Lower leg skin (tissue), 4 donors: ENCODE measurements around the gene CFL2. TPM values are rescaled to one million over a fixed set of nuclear protein-coding genes. Genes with fewer than 3 reads are reported as not detected.

Experiments used
- DNase-seq, 2 donors: peaks; one replicate each; pipeline ENCODE4 v3.0.0-alpha.2; 2019; ENCODE audit warnings: low spot score in 2 of 2
- H3K4me3 ChIP-seq: fragments of 200-600 bp; sonication (generic); 2 replicates; pipeline ENCODE4 v1.5.1; 2017; ENCODE audit warnings: mild to moderate bottlenecking, low read depth; ENCODE audit not compliant: poor library complexity, severe bottlenecking
- POLR2A ChIP-seq, 2 donors: fragments of 450-650 bp; IDR thresholded peaks; one replicate each; pipeline ENCODE4 v1.6.1; 2016 to 2017; ENCODE audit warnings: antibody characterized with exemption in 2 of 2, mild to moderate bottlenecking in 1 of 2, moderate library complexity in 1 of 2
- WGBS, 2 donors: methylation state at CpG; one replicate each; pipeline ENCODE4 v1.1.5; 2018; 5-methylcytosine and 5-hydroxymethylcytosine counted together
- intact Hi-C: fragments of 100-400 bp; cut with DNase I; formaldehyde crosslinking; loops from one replicate; pipeline ENCODE4 v1.15.0; 2023; ENCODE audit warnings: low total_unique reads
- total RNA-seq, 4 donors: library from RNA; depleted of rRNA; stranded (reverse); fragments of >200 nt; gene quantifications; one replicate each; pipeline ENCODE4 v1.1.0, GENCODE V29; 2016
- TF ChIP-seq, protein P1 (sequence below), 3 donors: fragments of 450-650 bp; IDR thresholded peaks; one replicate each; pipeline ENCODE4 v1.5.1; 2016; ENCODE audit warnings: antibody characterized with exemption in 3 of 3, mild to moderate bottlenecking in 3 of 3, moderate library complexity in 2 of 3

The CFL2 gene
- total RNA-seq, 4 donors from 2014 or later: 5.7 to 16.4 (median 9.1) TPM

GRCh38 chr14:34676516-34677211 is 37.7 kb downstream of the CFL2 start:
- 84% methylated on average over 7 of the region's 7 CpGs for WGBS, 2 donors
- TF ChIP-seq, protein P1, sequence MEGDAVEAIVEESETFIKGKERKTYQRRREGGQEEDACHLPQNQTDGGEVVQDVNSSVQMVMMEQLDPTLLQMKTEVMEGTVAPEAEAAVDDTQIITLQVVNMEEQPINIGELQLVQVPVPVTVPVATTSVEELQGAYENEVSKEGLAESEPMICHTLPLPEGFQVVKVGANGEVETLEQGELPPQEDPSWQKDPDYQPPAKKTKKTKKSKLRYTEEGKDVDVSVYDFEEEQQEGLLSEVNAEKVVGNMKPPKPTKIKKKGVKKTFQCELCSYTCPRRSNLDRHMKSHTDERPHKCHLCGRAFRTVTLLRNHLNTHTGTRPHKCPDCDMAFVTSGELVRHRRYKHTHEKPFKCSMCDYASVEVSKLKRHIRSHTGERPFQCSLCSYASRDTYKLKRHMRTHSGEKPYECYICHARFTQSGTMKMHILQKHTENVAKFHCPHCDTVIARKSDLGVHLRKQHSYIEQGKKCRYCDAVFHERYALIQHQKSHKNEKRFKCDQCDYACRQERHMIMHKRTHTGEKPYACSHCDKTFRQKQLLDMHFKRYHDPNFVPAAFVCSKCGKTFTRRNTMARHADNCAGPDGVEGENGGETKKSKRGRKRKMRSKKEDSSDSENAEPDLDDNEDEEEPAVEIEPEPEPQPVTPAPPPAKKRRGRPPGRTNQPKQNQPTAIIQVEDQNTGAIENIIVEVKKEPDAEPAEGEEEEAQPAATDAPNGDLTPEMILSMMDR (IDR thresholded peaks at IDR 0.05): no peak
- intact Hi-C loops: no loop called here
- no peak overlapping the region for H3K4me3 ChIP-seq
- peak in 1 of 2 donors; percentile 32 for DNase-seq

DNA sequence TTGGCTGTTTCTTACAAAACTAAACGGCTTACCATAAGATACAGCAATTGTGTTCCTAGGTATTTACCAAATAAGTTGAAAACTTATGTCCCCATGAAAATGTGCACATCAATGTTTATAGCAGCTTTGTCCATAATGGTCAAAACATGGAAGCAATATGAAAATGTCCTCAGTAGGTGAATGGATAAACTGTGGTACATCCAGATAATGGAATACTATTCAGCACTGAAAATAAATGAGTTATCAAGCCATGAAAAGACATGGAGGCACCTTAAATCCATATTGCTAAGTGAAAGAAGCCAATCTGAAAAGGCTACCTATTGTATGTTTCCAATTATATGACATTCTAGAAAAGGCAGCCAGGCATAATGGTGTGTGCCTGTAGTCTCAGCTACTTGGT is 40.7 kb downstream of the CFL2 start:
- no peak for TF ChIP-seq POLR2A (IDR thresholded peaks at IDR 0.05)
- TF ChIP-seq, protein P1 (IDR thresholded peaks at IDR 0.05): no peak
- intact Hi-C loops: no loop called here
- H3K4me3 ChIP-seq: no peak overlapping the region
- WGBS, 2 donors: 81 to 87% methylated on average over 1 of the region's 1 CpG
- DNase-seq: no peak

DNA sequence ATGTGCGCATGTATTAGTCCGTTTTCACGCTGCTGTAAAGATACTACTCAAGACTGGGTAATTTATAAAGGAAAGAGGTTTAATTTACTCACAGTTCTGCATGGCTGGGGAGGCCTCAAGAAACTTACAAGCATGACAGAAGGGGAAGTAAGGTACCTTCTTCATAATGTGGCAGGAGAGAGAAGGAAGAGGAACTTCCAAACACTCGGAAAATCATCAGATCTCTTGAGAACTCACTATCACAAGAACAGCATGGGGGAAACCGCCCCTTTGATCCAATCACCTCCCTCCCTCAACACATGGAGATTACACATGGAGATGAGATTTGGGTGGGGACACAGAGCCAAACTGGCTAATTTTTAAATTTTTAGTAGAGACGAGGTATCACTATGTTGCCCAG is 42.7 kb downstream of the CFL2 start:
- no peak overlapping the region for H3K4me3 ChIP-seq
- intact Hi-C loops: no loop called here
- peak in 1 of 2 donors; percentile 18 for DNase-seq
- TF ChIP-seq POLR2A (IDR thresholded peaks at IDR 0.05): no peak
- TF ChIP-seq, protein P1 (IDR thresholded peaks at IDR 0.05): no peak
- WGBS, 2 donors: 70 to 76% methylated on average over 6 of the region's 6 CpGs

DNA sequence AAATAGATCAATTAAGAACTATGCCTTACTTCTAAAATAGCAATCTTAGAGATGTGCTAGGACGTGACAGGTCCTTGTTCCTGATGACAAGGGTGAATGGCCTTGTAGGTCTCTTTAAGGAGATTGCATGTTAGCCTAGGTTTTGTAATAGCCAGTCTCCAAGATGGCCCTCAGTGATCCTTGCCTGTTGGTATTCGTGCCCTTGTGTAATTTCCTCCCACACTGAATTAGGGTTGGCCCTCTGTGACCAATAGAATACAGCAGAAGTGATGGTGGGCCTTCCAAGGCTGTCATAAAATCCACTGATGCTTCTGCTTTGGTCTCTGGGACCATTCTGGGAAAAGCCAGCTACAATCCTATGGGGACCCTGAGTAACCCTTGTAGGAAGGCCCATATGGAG is 46.3 kb downstream of the CFL2 start:
- 78 to 91% methylated on average over 2 of the region's 2 CpGs for WGBS, 2 donors
- intact Hi-C loops: loop anchor here (2.0 kb wide), 1 partner anchor 55 kb away; no protein-coding TSS in a partner anchor
- peak in 1 of 2 donors; percentile 26 for DNase-seq
- no peak overlapping the region for H3K4me3 ChIP-seq
- TF ChIP-seq, protein P1 (IDR thresholded peaks at IDR 0.05): no peak
- TF ChIP-seq POLR2A (IDR thresholded peaks at IDR 0.05): no peak

- no peak overlapping the region for H3K4me3 ChIP-seq
- TF ChIP-seq POLR2A (IDR thresholded peaks at IDR 0.05): no peak
- TF ChIP-seq, protein P1 (IDR thresholded peaks at IDR 0.05): no peak
Observed at GRCh38 chr14:34667007-34667406, 47.4 kb downstream of the CFL2 start.

More at GRCh38 chr14:34667007-34667406, 47.4 kb downstream of the CFL2 start:
- DNase-seq: peak in 1 of 2 donors; percentile 31
- intact Hi-C loops: no loop called here
- 92 to 94% methylated on average over 7 of the region's 7 CpGs for WGBS, 2 donors
